ENCODE data around the gene VASH1.
A peak's percentile ranks its signal among the peaks of the same experiment; 100 is the strongest.

VASH1 gene

GRCh38 chr14:76826122-76826521, 64.9 kb downstream of the VASH1 start, which contains the start of gene LRRC74A:
TSS of gene LRRC74A (plus strand) at chr14:76826408. CDS start at chr14:76826698, 290 bp downstream.
- H3K4me1 Mint-ChIP-seq = peaks cover 28% of the 10 kb centered on the region
- H3K4me3 Mint-ChIP-seq = no peak within 1 kb of the TSS
- no peaks in the 10 kb centered on the region for H3K36me3 Mint-ChIP-seq (ENCODE audit: low read depth)
- H3K9me3 Mint-ChIP-seq = peaks cover 6% of the 10 kb centered on the region
- TF ChIP-seq, protein P1, sequence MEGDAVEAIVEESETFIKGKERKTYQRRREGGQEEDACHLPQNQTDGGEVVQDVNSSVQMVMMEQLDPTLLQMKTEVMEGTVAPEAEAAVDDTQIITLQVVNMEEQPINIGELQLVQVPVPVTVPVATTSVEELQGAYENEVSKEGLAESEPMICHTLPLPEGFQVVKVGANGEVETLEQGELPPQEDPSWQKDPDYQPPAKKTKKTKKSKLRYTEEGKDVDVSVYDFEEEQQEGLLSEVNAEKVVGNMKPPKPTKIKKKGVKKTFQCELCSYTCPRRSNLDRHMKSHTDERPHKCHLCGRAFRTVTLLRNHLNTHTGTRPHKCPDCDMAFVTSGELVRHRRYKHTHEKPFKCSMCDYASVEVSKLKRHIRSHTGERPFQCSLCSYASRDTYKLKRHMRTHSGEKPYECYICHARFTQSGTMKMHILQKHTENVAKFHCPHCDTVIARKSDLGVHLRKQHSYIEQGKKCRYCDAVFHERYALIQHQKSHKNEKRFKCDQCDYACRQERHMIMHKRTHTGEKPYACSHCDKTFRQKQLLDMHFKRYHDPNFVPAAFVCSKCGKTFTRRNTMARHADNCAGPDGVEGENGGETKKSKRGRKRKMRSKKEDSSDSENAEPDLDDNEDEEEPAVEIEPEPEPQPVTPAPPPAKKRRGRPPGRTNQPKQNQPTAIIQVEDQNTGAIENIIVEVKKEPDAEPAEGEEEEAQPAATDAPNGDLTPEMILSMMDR (IDR thresholded peaks at IDR 0.05; ENCODE audit: unreplicated experiment in 3 of 3) = no peak
- H3K27me3 Mint-ChIP-seq (ENCODE audit: low read depth) = peaks cover 7% of the 10 kb centered on the region
- no peak within 1 kb of the TSS for H3K27ac Mint-ChIP-seq

DNA sequence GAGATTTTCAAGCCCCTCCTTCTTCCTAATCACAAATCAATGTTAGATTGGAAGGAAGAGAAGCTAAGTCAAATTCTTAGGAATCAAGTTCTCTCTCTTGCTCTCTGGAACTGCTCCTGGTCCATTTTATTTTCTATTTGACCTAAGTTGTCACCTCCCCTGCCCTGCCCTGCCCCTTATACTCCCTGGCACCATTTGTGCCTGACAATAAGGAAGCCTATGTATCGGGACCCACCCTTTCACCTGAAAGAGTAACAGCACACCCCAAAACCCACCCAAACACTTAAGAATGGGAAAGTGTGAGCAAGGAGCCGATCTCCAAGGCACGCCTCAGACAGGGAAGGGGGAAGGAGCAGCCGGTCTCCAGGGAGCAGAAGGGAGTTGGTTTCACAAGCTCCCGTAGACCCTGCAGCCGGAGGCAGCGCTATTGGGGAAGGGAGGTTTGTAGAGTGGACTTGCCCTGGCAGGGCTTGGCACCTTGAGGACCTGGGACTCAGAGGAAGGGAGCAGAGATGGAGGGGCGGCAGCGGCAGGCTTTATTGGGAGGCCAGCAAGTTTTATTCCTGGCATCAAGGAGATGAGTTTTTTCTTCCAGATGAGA, 66.5 kb downstream of the VASH1 start:
- Mint-ChIP-seq H3K27ac (no peak overlapping the region), H3K36me3 (ENCODE audit: low read depth) (no peaks in the 10 kb centered on the region), H3K4me3 (no peak overlapping the region), H3K9me3 (peaks cover 5% of the 10 kb centered on the region), H3K27me3 (ENCODE audit: low read depth) (peaks cover 7% of the 10 kb centered on the region), H3K4me1 (peaks cover 28% of the 10 kb centered on the region)
- TF ChIP-seq, protein P1 (IDR thresholded peaks at IDR 0.05; ENCODE audit: unreplicated experiment in 3 of 3) = no peak

DNA sequence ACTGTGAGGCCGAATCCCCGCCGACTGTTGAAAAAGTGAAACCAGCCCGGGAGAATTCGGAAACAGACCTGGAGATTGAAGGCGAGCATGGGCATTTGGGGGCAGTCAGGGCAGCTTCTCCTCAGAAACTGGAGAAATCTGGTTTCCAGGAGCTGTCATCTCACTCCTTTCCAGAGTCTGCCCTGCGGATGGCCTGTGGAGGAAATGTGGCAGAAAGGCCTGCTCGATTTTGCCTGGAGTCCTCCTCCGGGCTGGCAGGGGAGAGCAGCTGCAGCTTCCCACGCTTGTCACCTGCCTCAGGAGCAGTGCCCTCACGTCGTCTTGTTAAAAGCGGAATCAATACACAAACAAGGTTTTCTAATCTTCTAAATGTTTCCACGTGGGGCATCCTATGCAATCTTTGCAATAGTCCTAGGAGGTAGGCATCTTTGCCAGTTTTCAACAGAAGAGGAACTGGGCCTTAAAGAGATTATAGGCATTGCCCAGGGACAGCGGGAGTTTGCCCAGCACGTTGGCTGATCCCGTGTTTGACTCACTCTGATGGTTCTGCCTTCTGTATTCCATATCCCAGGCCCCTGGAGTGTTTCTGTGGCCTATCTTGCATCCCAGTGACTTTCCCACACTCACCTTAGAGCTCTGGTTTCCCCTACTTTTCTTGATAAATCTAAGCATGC, 67.2 kb downstream of the VASH1 start:
- Mint-ChIP-seq H3K4me3 (no peak overlapping the region), H3K9me3 (no peaks in the 10 kb centered on the region), H3K36me3 (ENCODE audit: low read depth) (no peaks in the 10 kb centered on the region), H3K27me3 (ENCODE audit: low read depth) (peaks cover 7% of the 10 kb centered on the region), H3K27ac (peak overlapping the region in 1 of 3 experiments; percentile 11), H3K4me1 (peaks cover 28% of the 10 kb centered on the region)
- TF ChIP-seq, protein P1 (IDR thresholded peaks at IDR 0.05; ENCODE audit: unreplicated experiment in 3 of 3) = no peak

- Mint-ChIP-seq H3K4me3 (no peak overlapping the region), H3K27ac (peak overlapping the region in 1 of 3 experiments; percentile 11)
These were observed 67.7 kb downstream of the VASH1 start for GRCh38 chr14:76829013-76829365.

DNA sequence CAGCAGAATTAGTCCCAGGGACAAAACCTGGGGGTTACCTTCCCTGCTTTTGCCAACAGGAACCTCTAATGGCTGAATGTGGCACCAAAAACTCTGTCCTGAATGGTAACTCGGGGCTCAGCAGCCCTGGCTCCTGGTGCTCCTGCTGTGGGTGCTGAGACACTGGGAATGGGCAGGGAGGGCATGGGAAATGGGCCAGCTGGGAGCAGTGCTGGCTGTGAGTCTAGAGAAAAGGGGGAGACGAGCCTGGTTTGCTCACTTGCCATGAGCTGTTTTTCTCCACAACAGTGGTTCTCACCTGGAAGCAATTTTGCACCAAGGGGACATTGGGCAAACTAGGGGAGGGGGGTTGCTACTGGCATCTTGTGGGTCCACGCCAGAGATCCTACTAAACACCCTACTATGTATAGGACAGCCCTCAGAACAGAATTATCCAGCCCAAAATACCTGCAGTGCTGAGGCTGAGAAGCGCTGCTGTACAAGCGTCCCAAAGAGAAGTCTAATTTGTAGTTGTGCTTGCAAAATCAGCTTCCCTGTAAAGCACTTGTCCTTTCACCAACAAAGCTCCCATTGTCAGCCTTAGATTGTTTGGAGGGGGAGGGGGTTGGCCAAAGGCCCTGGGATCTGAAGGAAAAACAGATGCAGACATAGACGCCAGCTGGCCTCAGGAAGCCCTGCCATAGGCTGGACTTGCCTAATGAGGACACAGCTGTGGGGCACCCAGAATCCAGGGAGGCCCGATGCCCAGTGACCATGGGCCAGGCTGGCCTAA, 68.6 kb downstream of the VASH1 start:
- TF ChIP-seq, protein P1 (IDR thresholded peaks at IDR 0.05; ENCODE audit: unreplicated experiment in 3 of 3) = no peak
- H3K4me1 Mint-ChIP-seq = peaks cover 38% of the 10 kb centered on the region
- no peak overlapping the region for H3K4me3 Mint-ChIP-seq
- H3K27ac Mint-ChIP-seq = peak overlapping the region in 1 of 3 experiments; percentile 41
- no peaks in the 10 kb centered on the region for H3K36me3 Mint-ChIP-seq (ENCODE audit: low read depth)
- H3K9me3 Mint-ChIP-seq = no peaks in the 10 kb centered on the region
- peaks cover 7% of the 10 kb centered on the region for H3K27me3 Mint-ChIP-seq (ENCODE audit: low read depth)

More at GRCh38 chr14:76829013-76829365, 67.7 kb downstream of the VASH1 start:
- H3K9me3 Mint-ChIP-seq = no peaks in the 10 kb centered on the region
- no peaks in the 10 kb centered on the region for H3K36me3 Mint-ChIP-seq (ENCODE audit: low read depth)
- peaks cover 7% of the 10 kb centered on the region for H3K27me3 Mint-ChIP-seq (ENCODE audit: low read depth)
- TF ChIP-seq, protein P1 (IDR thresholded peaks at IDR 0.05; ENCODE audit: unreplicated experiment in 3 of 3) = no peak
- peaks cover 31% of the 10 kb centered on the region for H3K4me1 Mint-ChIP-seq
